ENCODE results near the gene BTN3A1.

Gene BTN3A1

GRCh38 chr6:26379292-26379691 lies 22.8 kb upstream of the BTN3A1 start:
- no peak for DNase-seq (ENCODE audit: low read depth, low spot score)

- DNase-seq (ENCODE audit: low read depth, low spot score), result no peak
Observed at GRCh38 chr6:26379740-26380139, 22.3 kb upstream of the BTN3A1 start.

- no peak for DNase-seq (ENCODE audit: low read depth, low spot score)
Observed at GRCh38 chr6:26380256-26380655, 21.8 kb upstream of the BTN3A1 start.

- DNase-seq (ENCODE audit: low read depth, low spot score), result no peak
Observed at GRCh38 chr6:26382121-26382520, 20.0 kb upstream of the BTN3A1 start.

- DNase-seq (ENCODE audit: low read depth, low spot score), result peak; percentile 66
Observed at GRCh38 chr6:26383624-26384417, 18.3 kb upstream of the BTN3A1 start.

GRCh38 chr6:26385734-26386125 lies 16.3 kb upstream of the BTN3A1 start:
- no peak for DNase-seq (ENCODE audit: low read depth, low spot score)

GRCh38 chr6:26387565-26387964 lies 14.5 kb upstream of the BTN3A1 start:
- DNase-seq (ENCODE audit: low read depth, low spot score), result no peak

GRCh38 chr6:26388014-26388413 lies 14.1 kb upstream of the BTN3A1 start:
- no peak for DNase-seq (ENCODE audit: low read depth, low spot score)

GRCh38 chr6:26388441-26388840 lies 13.6 kb upstream of the BTN3A1 start:
- no peak for DNase-seq (ENCODE audit: low read depth, low spot score)

GRCh38 chr6:26389349-26389894 lies 12.7 kb upstream of the BTN3A1 start:
- no peak for DNase-seq (ENCODE audit: low read depth, low spot score)

- no peak for DNase-seq (ENCODE audit: low read depth, low spot score)
Observed at GRCh38 chr6:26390531-26390930, 11.5 kb upstream of the BTN3A1 start.

GRCh38 chr6:26392932-26393636 lies 9.0 kb upstream of the BTN3A1 start:
- no peak for DNase-seq (ENCODE audit: low read depth, low spot score)

- peak; percentile 47 for DNase-seq (ENCODE audit: low read depth, low spot score)
Observed at GRCh38 chr6:26394289-26394688, 7.8 kb upstream of the BTN3A1 start.

- no peak for DNase-seq (ENCODE audit: low read depth, low spot score)
Observed at GRCh38 chr6:26398555-26398954, 3.5 kb upstream of the BTN3A1 start.

- no peak for DNase-seq (ENCODE audit: low read depth, low spot score)
Observed at GRCh38 chr6:26400626-26401025, 1.4 kb upstream of the BTN3A1 start.

GRCh38 chr6:26401389-26401986 lies 587 bp upstream of the BTN3A1 start:
- DNase-seq (ENCODE audit: low read depth, low spot score), result no peak

- DNase-seq (ENCODE audit: low read depth, low spot score), result no peak
Observed at GRCh38 chr6:26403893-26404292, 1.8 kb downstream of the BTN3A1 start.

GRCh38 chr6:26404546-26404945 lies 2.5 kb downstream of the BTN3A1 start:
- DNase-seq (ENCODE audit: low read depth, low spot score), result no peak

GRCh38 chr6:26408828-26409730 lies 7.0 kb downstream of the BTN3A1 start:
- no peak for DNase-seq (ENCODE audit: low read depth, low spot score)

- no peak for DNase-seq (ENCODE audit: low read depth, low spot score)
Observed at GRCh38 chr6:26411751-26412150, 9.7 kb downstream of the BTN3A1 start.

- no peak for DNase-seq (ENCODE audit: low read depth, low spot score)
Observed at GRCh38 chr6:26412228-26412627, 10.2 kb downstream of the BTN3A1 start.
